ENCODE data around the gene LY6G6F. TPM values are rescaled to one million over a fixed set of nuclear protein-coding genes. Genes with fewer than 3 reads are reported as not detected.

The LY6G6F gene
- total RNA-seq, 1 donor from 2014 or later, result not detected

- H3K4me1 Mint-ChIP-seq (ENCODE audit: low read depth, unreplicated experiment), result peaks cover 23% of the 10 kb centered on the region
These were observed 22.9 kb downstream of the LY6G6F start for GRCh38 chr6:31729515-31729978.

GRCh38 chr6:31729979-31730630 lies 23.4 kb downstream of the LY6G6F start:
- no peaks in the 10 kb centered on the region for H3K27me3 ChIP-seq (ENCODE audit: insufficient read depth, low read length)
- Mint-ChIP-seq H3K4me1 (ENCODE audit: low read depth, unreplicated experiment) (peaks cover 23% of the 10 kb centered on the region), H3K4me3 (ENCODE audit: unreplicated experiment) (peak overlapping the region; percentile 90), H3K27me3 (ENCODE audit: low read depth, unreplicated experiment) (no peaks in the 10 kb centered on the region), H3K27ac (ENCODE audit: unreplicated experiment) (peak overlapping the region; percentile 87), H3K9me3 (ENCODE audit: unreplicated experiment) (no peaks in the 10 kb centered on the region), H3K36me3 (ENCODE audit: low read depth, unreplicated experiment) (peaks cover 26% of the 10 kb centered on the region)
- TF ChIP-seq EZH2 (IDR thresholded peaks at IDR 0.05; ENCODE audit: insufficient read depth, low read length) (no peak), CTCF (IDR thresholded peaks at IDR 0.05; ENCODE audit: insufficient read depth, low read depth, low read length) (no peak)
- H3K9ac ChIP-seq (ENCODE audit: low read length), result peak overlapping the region; percentile 88
- peak overlapping the region; percentile 86 for H3K4me3 ChIP-seq (ENCODE audit: insufficient read depth, low read depth, low read length)
- FAIRE-seq, result no peak
- DNase-seq (ENCODE audit: low read depth), result peak; percentile 78
- H3K4me1 ChIP-seq (ENCODE audit: insufficient read depth, low read length), result peaks cover 29% of the 10 kb centered on the region
- peaks cover 39% of the 10 kb centered on the region for H3K79me2 ChIP-seq (ENCODE audit: insufficient read depth, low read length)
- H2AFZ ChIP-seq (ENCODE audit: low read depth, low read length), result peak overlapping the region; percentile 77
- no peaks in the 10 kb centered on the region for H3K9me3 ChIP-seq (ENCODE audit: insufficient read depth, low read depth, low read length)
- H4K20me1 ChIP-seq (ENCODE audit: insufficient read depth, low read length), result peaks cover 63% of the 10 kb centered on the region
- peak overlapping the region; percentile 96 for H3K4me2 ChIP-seq (ENCODE audit: low read length)
- peak overlapping the region; percentile 77 for H3K27ac ChIP-seq (ENCODE audit: low read depth, low read length)
- peaks cover 39% of the 10 kb centered on the region for H3K36me3 ChIP-seq (ENCODE audit: insufficient read depth, low read length)

More at GRCh38 chr6:31729515-31729978, 22.9 kb downstream of the LY6G6F start:
- Mint-ChIP-seq H3K27ac (ENCODE audit: unreplicated experiment) (peak overlapping the region; percentile 87), H3K9me3 (ENCODE audit: unreplicated experiment) (no peaks in the 10 kb centered on the region), H3K4me3 (ENCODE audit: unreplicated experiment) (peak overlapping the region; percentile 90), H3K36me3 (ENCODE audit: low read depth, unreplicated experiment) (peaks cover 29% of the 10 kb centered on the region), H3K27me3 (ENCODE audit: low read depth, unreplicated experiment) (no peaks in the 10 kb centered on the region)
- H3K4me1 ChIP-seq (ENCODE audit: insufficient read depth, low read length), result peaks cover 29% of the 10 kb centered on the region
- peak; percentile 70 for DNase-seq (ENCODE audit: low read depth)
- FAIRE-seq, result no peak
- TF ChIP-seq EZH2 (IDR thresholded peaks at IDR 0.05; ENCODE audit: insufficient read depth, low read length), result no peak
- TF ChIP-seq CTCF (IDR thresholded peaks at IDR 0.05; ENCODE audit: insufficient read depth, low read depth, low read length), result no peak
- peak overlapping the region; percentile 77 for H2AFZ ChIP-seq (ENCODE audit: low read depth, low read length)
- peak overlapping the region; percentile 88 for H3K9ac ChIP-seq (ENCODE audit: low read length)
- H3K27me3 ChIP-seq (ENCODE audit: insufficient read depth, low read length), result no peaks in the 10 kb centered on the region
- peaks cover 33% of the 10 kb centered on the region for H3K79me2 ChIP-seq (ENCODE audit: insufficient read depth, low read length)
- H3K9me3 ChIP-seq (ENCODE audit: insufficient read depth, low read depth, low read length), result no peaks in the 10 kb centered on the region
- H4K20me1 ChIP-seq (ENCODE audit: insufficient read depth, low read length), result peaks cover 58% of the 10 kb centered on the region
- H3K36me3 ChIP-seq (ENCODE audit: insufficient read depth, low read length), result peaks cover 39% of the 10 kb centered on the region
- H3K4me3 ChIP-seq (ENCODE audit: insufficient read depth, low read depth, low read length), result peak overlapping the region; percentile 86
- peak overlapping the region; percentile 96 for H3K4me2 ChIP-seq (ENCODE audit: low read length)
- H3K27ac ChIP-seq (ENCODE audit: low read depth, low read length), result peak overlapping the region; percentile 77

GRCh38 chr6:31730631-31731086 lies 24.0 kb downstream of the LY6G6F start:
- FAIRE-seq (no peak), DNase-seq (ENCODE audit: low read depth) (no peak)
- peak overlapping the region; percentile 96 for H3K4me2 ChIP-seq (ENCODE audit: low read length)
- peaks cover 44% of the 10 kb centered on the region for H3K79me2 ChIP-seq (ENCODE audit: insufficient read depth, low read length)
- peaks cover 67% of the 10 kb centered on the region for H4K20me1 ChIP-seq (ENCODE audit: insufficient read depth, low read length)
- peaks cover 39% of the 10 kb centered on the region for H3K36me3 ChIP-seq (ENCODE audit: insufficient read depth, low read length)
- H3K4me3 ChIP-seq (ENCODE audit: insufficient read depth, low read depth, low read length), result peak overlapping the region; percentile 86
- peak overlapping the region; percentile 77 for H3K27ac ChIP-seq (ENCODE audit: low read depth, low read length)
- peak overlapping the region; percentile 66 for H3K27ac Mint-ChIP-seq (ENCODE audit: unreplicated experiment)
- no peak for TF ChIP-seq CTCF (IDR thresholded peaks at IDR 0.05; ENCODE audit: insufficient read depth, low read depth, low read length)
- TF ChIP-seq EZH2 (IDR thresholded peaks at IDR 0.05; ENCODE audit: insufficient read depth, low read length), result no peak
- peaks cover 24% of the 10 kb centered on the region for H3K36me3 Mint-ChIP-seq (ENCODE audit: low read depth, unreplicated experiment)
- no peaks in the 10 kb centered on the region for H3K27me3 Mint-ChIP-seq (ENCODE audit: low read depth, unreplicated experiment)
- no peaks in the 10 kb centered on the region for H3K9me3 Mint-ChIP-seq (ENCODE audit: unreplicated experiment)
- peaks cover 29% of the 10 kb centered on the region for H3K4me1 ChIP-seq (ENCODE audit: insufficient read depth, low read length)
- H3K4me3 Mint-ChIP-seq (ENCODE audit: unreplicated experiment), result peak overlapping the region; percentile 90
- no peaks in the 10 kb centered on the region for H3K9me3 ChIP-seq (ENCODE audit: insufficient read depth, low read depth, low read length)
- no peak overlapping the region for H2AFZ ChIP-seq (ENCODE audit: low read depth, low read length)
- H3K27me3 ChIP-seq (ENCODE audit: insufficient read depth, low read length), result no peaks in the 10 kb centered on the region
- H3K4me1 Mint-ChIP-seq (ENCODE audit: low read depth, unreplicated experiment), result peaks cover 23% of the 10 kb centered on the region
- peak overlapping the region; percentile 88 for H3K9ac ChIP-seq (ENCODE audit: low read length)

Measured in astrocyte (in vitro differentiated cells and primary cell).